Transverse colon (tissue), 4 donors: ENCODE results near the gene PPP5C. TPM values are rescaled to one million over a fixed set of nuclear protein-coding genes. Genes with fewer than 3 reads are reported as not detected.

Experiments
- DNase-seq: peaks from one replicate; pipeline ENCODE4 v3.0.0-alpha.2; 2019
- H3K27ac ChIP-seq, 4 donors: fragments of 200-600 bp; sonication (generic); 2 replicates each; pipeline ENCODE4 v1.5.1; 2016 to 2018; ENCODE audit warnings: inconsistent platforms in 4 of 4
- H3K27me3 ChIP-seq: fragments of 200-600 bp; sonication (generic); 2 replicates; pipeline ENCODE4 v1.5.1; 2017; ENCODE audit warnings: inconsistent platforms
- H3K36me3 ChIP-seq, 4 donors: fragments of 200-600 bp; sonication (generic); 2 replicates each; pipeline ENCODE4 v1.5.1; 2017 to 2019; ENCODE audit warnings: inconsistent platforms in 4 of 4
- H3K4me1 ChIP-seq, 4 donors: fragments of 200-600 bp; sonication (generic); 2 replicates each; pipeline ENCODE4 v1.5.1; 2017 to 2020; ENCODE audit warnings: inconsistent platforms in 4 of 4
- H3K4me3 ChIP-seq, 4 donors: fragments of 200-600 bp; sonication (generic); 1 replicate in 1 of 4; 2 replicates in 3 of 4; pipeline versions ENCODE4 v1.5.1 to v1.6.1; 2017 to 2019; ENCODE audit warnings: inconsistent platforms in 4 of 4
- H3K9me3 ChIP-seq, 2 donors: fragments of 200-600 bp; sonication (generic); 2 replicates each; pipeline ENCODE4 v1.5.1; 2017 to 2019; ENCODE audit warnings: inconsistent platforms in 2 of 2
- CTCF ChIP-seq, 5 experiments: fragments of 200-600 bp in 3 of 5; fragments of 450-650 bp in 2 of 5; sonication (generic) in 3 of 5; IDR thresholded peaks; 1 replicate in 2 of 5; 2 replicates in 3 of 5; pipeline ENCODE4 v1.5.1; 2016 to 2017; ENCODE audit warnings: antibody characterized with exemption in 5 of 5, inconsistent platforms in 3 of 5, mild to moderate bottlenecking in 2 of 5, moderate library complexity in 1 of 5
- EP300 ChIP-seq: sonication (generic); formaldehyde crosslinking; IDR thresholded peaks from one replicate; pipeline ENCODE4 v1.6.1; 2017; ENCODE audit warnings: antibody characterized with exemption, low read depth
- POLR2A ChIP-seq: fragments of 450-650 bp; IDR thresholded peaks from one replicate; pipeline ENCODE4 v1.6.1; 2016; ENCODE audit warnings: antibody characterized with exemption, mild to moderate bottlenecking, moderate library complexity
- POLR2AphosphoS5 ChIP-seq, 3 donors: sonication (generic); formaldehyde crosslinking; IDR thresholded peaks; one replicate each; pipeline ENCODE4 v1.6.1; 2016; ENCODE audit warnings: antibody characterized with exemption in 3 of 3
- whole genome bisulfite sequencing, 2 donors: methylation state at CpG; one replicate each; pipeline ENCODE4 v1.1.5; 2018; ENCODE audit warnings: low coverage in 1 of 2; 5-methylcytosine and 5-hydroxymethylcytosine counted together
- in situ Hi-C, 4 donors: fragments of 200-750 bp; cut with MboI; loops; one replicate each; pipeline versions ENCODE4 v1.15.0 to v1.15.1; 2017; ENCODE audit warnings: low sequenced_read_pairs in 3 of 4, low pct_ligation_motif_present in 1 of 4, low pct_unique_long_range_greater_than_20kb in 1 of 4
- intact Hi-C: fragments of 100-400 bp; cut with DNase I; formaldehyde crosslinking; loops from one replicate; pipeline ENCODE4 v1.15.1; 2023; ENCODE audit warnings: low total_unique reads
- total RNA-seq, 4 donors: library from RNA; depleted of rRNA; stranded (reverse); fragments of >200 nt; gene quantifications; one replicate each; pipeline ENCODE4 v1.1.0, GENCODE V29; 2016

The PPP5C gene
- total RNA-seq, 4 donors from 2014 or later, result 78.8 to 132 (median 96.8) TPM

- Histone ChIP-seq H3K4me1 (peaks cover 0 to 33% (median 21%) of the 10 kb centered on the region in 4 donors), H3K36me3 (no peaks in the 10 kb centered on the region), H3K27ac (no peak overlapping the region), H3K4me3 (no peak overlapping the region), H3K27me3 (peaks cover 87% of the 10 kb centered on the region), H3K9me3 (no peaks in the 10 kb centered on the region)
- TF ChIP-seq CTCF (IDR thresholded peaks at IDR 0.05) (no peak), EP300 (no peak), POLR2AphosphoS5 (IDR thresholded peaks at IDR 0.05) (no peak), POLR2A (no peak)
- in situ Hi-C loops, result loop anchor here in 2 of 4 donors (10.0 kb wide), 2 partner anchors 78 to 108 kb away; no protein-coding TSS in a partner anchor
- DNase-seq, result no peak
- 12 to 20% methylated on average over 1 to 6 of the region's 6 CpGs for WGBS, 2 donors
- intact Hi-C loops, result no loop called here
Measured at GRCh38 chr19:46406976-46407375, 60.1 kb downstream of the PPP5C start.

GRCh38 chr19:46407856-46408663 is 61.2 kb downstream of the PPP5C start:
- peaks cover 0 to 33% (median 25%) of the 10 kb centered on the region in 4 donors for H3K4me1 ChIP-seq
- H3K36me3 ChIP-seq, result no peaks in the 10 kb centered on the region
- H3K27ac ChIP-seq, result peak overlapping the region in 3 of 4 donors; percentile 46 to 69 (median 48)
- TF ChIP-seq POLR2AphosphoS5 (IDR thresholded peaks at IDR 0.05) (no peak), CTCF (IDR thresholded peaks at IDR 0.05) (no peak), POLR2A (no peak), EP300 (no peak)
- no peak for DNase-seq
- in situ Hi-C loops, result loop anchor here in 2 of 4 donors (10.0 kb wide), 2 partner anchors 77 to 107 kb away; no protein-coding TSS in a partner anchor
- no peaks in the 10 kb centered on the region for H3K9me3 ChIP-seq
- no peak overlapping the region for H3K4me3 ChIP-seq
- WGBS, 2 donors, result 33 to 36% methylated on average over 4 to 23 of the region's 23 CpGs
- peaks cover 93% of the 10 kb centered on the region for H3K27me3 ChIP-seq
- intact Hi-C loops, result no loop called here

GRCh38 chr19:46408664-46409039 is 61.8 kb downstream of the PPP5C start:
- peak; percentile 51 for DNase-seq
- Histone ChIP-seq H3K27me3 (peaks cover 93% of the 10 kb centered on the region), H3K27ac (peak overlapping the region in 3 of 4 donors; percentile 46 to 69 (median 48)), H3K9me3 (no peaks in the 10 kb centered on the region), H3K4me1 (peaks cover 0 to 32% (median 24%) of the 10 kb centered on the region in 4 donors), H3K36me3 (no peaks in the 10 kb centered on the region), H3K4me3 (no peak overlapping the region)
- WGBS, 2 donors, result 0 to 19% methylated on average over 1 to 11 of the region's 11 CpGs
- in situ Hi-C loops, result loop anchor here in 2 of 4 donors (10.0 kb wide), 2 partner anchors 76 to 106 kb away; no protein-coding TSS in a partner anchor
- intact Hi-C loops, result no loop called here
- TF ChIP-seq POLR2AphosphoS5 (IDR thresholded peaks at IDR 0.05) (no peak), POLR2A (no peak), EP300 (no peak), CTCF (IDR thresholded peaks at IDR 0.05) (no peak)

- peaks cover 0 to 26% (median 19%) of the 10 kb centered on the region in 4 donors for H3K4me1 ChIP-seq
- peaks cover 94% of the 10 kb centered on the region for H3K27me3 ChIP-seq
- 83% methylated on average over 3 of the region's 3 CpGs; no CpG with 5 or more reads in 1 of the 2 donors for WGBS, 2 donors
- intact Hi-C loops, result no loop called here
- TF ChIP-seq POLR2A, result no peak
- TF ChIP-seq CTCF (IDR thresholded peaks at IDR 0.05), result no peak
- TF ChIP-seq EP300, result no peak
- in situ Hi-C loops, result loop anchor here in 2 of 4 donors (10.0 kb wide), 2 partner anchors 76 to 106 kb away; no protein-coding TSS in a partner anchor
- H3K36me3 ChIP-seq, result no peaks in the 10 kb centered on the region
- H3K4me3 ChIP-seq, result no peak overlapping the region
- H3K27ac ChIP-seq, result peak overlapping the region in 3 of 4 donors; percentile 46 to 69 (median 49)
- H3K9me3 ChIP-seq, result no peaks in the 10 kb centered on the region
- no peak for DNase-seq
Measured at GRCh38 chr19:46409191-46409590, 62.3 kb downstream of the PPP5C start.
